HG03196 (cell line): ENCODE results near the gene ANO3.
A peak's percentile ranks its signal among the peaks of the same experiment; 100 is the strongest.
"Not testable (repeated sequence)": the region's sequence is repeated elsewhere in the genome, so short reads cannot be mapped to it uniquely, and the experiment has no call there.

Experiments
- ATAC-seq: cut with Tn5 transposase; IDR thresholded peaks from one replicate; pipeline ENCODE4 v1.9.1; 2021; ENCODE audit not compliant: unreplicated experiment

The ANO3 gene

GRCh38 chr11:26331911-26332571, at the start of gene ANO3:
Gene ANO3 (plus strand): TSS chr11:26332130. CDS start chr11:26332276, 146 bp downstream.
- peak; percentile 77 for ATAC-seq

- no peak for ATAC-seq
Observed at GRCh38 chr11:26283852-26284408, 48.0 kb upstream of the ANO3 start.

- ATAC-seq: no peak
Observed at GRCh38 chr11:26285608-26286007, 46.3 kb upstream of the ANO3 start.

GRCh38 chr11:26286472-26287066, 45.4 kb upstream of the ANO3 start:
- ATAC-seq: no peak

GRCh38 chr11:26287067-26287518, 44.8 kb upstream of the ANO3 start:
- no peak for ATAC-seq

- ATAC-seq: peak; percentile 82
Observed at GRCh38 chr11:26297189-26297975, 34.5 kb upstream of the ANO3 start.

GRCh38 chr11:26316372-26316771, 15.6 kb upstream of the ANO3 start:
- ATAC-seq: not testable (repeated sequence)

- ATAC-seq: no peak
Observed at GRCh38 chr11:26319906-26320305, 12.0 kb upstream of the ANO3 start.

GRCh38 chr11:26321516-26321915, 10.4 kb upstream of the ANO3 start:
- no peak for ATAC-seq

GRCh38 chr11:26322335-26323067, 9.4 kb upstream of the ANO3 start:
- ATAC-seq: no peak

- no peak for ATAC-seq
Observed at GRCh38 chr11:26323837-26324236, 8.1 kb upstream of the ANO3 start.

GRCh38 chr11:26324270-26324669, 7.7 kb upstream of the ANO3 start:
- ATAC-seq: no peak

- ATAC-seq: no peak
Observed at GRCh38 chr11:26326793-26327400, 5.0 kb upstream of the ANO3 start.

- no peak for ATAC-seq
Observed at GRCh38 chr11:26329206-26329605, 2.7 kb upstream of the ANO3 start.

- no peak for ATAC-seq
Observed at GRCh38 chr11:26330262-26330661, 1.7 kb upstream of the ANO3 start.

- no peak for ATAC-seq
Observed at GRCh38 chr11:26332572-26332915, 614 bp downstream of the ANO3 start.

GRCh38 chr11:26333906-26334305, 2.0 kb downstream of the ANO3 start:
- no peak for ATAC-seq

- ATAC-seq: no peak
Observed at GRCh38 chr11:26335903-26336302, 4.0 kb downstream of the ANO3 start.

- ATAC-seq: no peak
Observed at GRCh38 chr11:26344647-26345046, 12.7 kb downstream of the ANO3 start.

GRCh38 chr11:26348776-26349175, 16.8 kb downstream of the ANO3 start:
- no peak for ATAC-seq

GRCh38 chr11:26350002-26350401, 18.1 kb downstream of the ANO3 start:
- ATAC-seq: no peak
